ENCODE measurements around the gene PRKAG2.

PRKAG2 gene

DNA sequence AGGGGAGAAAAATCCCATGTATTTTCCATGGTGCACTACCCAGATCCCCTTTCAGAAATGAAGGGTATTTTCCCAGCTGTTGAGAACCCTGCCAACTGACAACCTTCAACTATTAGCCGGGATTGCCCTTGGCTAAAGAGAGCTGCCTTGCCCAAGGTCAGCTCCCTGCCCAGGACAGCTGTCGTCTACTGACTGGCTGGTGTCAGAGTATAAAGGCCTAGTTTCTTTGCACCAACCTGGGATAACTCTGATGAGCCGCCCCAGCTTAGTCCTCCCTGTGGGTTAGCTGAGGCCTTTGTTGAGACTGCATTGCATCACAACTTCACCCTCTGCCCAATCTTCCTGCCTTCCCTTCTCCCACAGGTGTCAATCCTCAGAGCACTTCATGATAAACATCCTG lies 210.0 kb downstream of the PRKAG2 start:
- DNase-seq = no peak

DNA sequence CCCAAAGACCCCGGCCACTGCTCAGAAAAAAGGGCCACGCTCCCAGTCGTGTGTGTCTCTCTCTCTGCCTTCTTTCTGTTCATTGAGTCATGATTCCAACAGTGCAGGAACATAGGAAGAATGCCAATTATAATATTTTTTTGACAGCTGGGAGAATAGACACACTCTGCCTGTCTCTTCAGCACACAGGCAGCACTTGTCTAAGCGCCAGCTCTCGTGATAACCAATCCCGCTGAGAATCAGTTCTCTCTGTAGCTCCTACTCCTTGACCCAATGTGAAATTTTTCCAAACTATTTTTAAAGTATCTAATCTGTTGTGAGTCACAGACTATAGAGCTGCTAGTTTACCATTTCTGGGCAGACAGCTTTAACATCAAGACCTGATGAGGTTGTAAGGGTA lies 211.5 kb downstream of the PRKAG2 start:
- no peak for DNase-seq

DNA sequence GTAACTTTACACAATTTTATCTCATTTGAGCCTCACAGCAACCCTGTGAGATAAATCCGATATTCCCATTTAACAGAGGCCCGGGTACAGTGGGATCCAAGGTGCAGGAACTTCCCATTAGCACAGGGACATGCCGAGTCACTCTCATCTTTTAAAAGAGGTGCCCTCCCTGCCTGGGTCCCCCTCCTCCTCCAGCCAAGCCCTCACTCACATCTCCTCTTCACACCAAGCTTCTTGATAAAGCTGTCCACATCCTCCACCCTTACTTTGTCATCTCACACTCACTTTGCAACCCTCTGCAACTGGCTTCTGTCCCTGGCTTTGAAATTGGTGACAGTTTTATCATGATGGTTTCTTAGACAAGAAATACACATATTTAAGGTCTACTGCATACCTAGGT lies 212.6 kb downstream of the PRKAG2 start:
- no peak for DNase-seq

DNA sequence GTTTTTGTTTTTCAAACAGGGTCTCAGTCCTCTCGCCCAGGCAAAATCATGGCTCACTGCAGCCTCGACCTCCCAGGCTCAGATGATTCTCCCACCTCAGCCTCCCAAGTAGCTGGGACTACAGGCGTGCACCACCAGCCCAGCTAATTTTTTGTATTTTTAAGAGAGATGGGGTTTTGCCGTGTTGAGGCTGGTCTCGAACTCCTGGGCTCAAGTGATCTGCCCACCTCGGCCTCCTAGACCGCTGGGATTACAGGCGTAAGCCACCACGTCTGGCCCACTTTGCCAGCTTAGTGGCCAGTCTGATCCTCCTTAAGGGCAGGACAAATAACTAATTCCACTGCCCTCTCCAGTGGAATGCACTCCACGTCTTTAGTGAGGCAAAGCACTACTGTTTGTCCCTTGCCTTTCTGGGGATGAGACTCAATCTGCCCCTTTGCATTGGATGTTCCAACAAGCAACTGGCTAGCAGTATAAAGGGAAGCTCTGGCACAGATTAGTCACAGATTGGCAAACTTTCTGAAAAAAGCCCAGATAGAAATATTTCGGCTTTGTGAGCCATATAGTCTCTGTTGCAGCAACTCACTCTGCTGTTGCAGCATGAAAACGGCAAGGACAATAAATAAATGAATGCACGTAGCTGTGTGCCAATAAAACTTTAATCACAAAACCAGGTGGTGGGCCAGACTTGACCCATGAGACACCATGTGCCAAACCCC lies 213.4 kb downstream of the PRKAG2 start:
- no peak for DNase-seq

DNA sequence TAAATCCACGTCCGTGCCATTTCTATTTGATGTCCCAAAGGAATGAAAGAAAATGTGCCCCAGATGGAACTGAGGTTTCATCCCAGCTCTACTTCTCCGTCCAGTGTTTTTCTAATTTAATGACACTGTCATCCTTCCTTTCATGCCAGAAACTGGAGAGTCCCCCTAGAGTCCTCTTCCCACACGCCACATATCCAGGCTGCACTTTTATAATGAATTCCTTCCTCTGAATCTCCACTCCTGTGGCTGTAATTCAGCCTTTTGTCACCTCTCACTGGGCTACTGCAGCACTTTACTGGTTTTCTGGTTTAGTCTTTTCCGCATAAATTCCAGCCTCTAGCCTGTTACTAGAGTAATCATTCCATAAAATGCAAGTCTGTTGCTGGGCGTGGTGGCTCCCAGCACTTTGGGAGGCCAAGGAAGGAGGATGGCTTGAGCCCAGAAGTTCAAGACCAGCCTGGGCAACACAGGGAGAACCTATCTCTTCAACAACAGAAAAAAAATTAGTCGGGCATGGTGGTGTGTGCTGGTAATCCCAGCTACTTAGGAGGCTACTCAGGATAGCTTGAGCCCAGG lies 214.6 kb downstream of the PRKAG2 start:
- DNase-seq = no peak

DNA sequence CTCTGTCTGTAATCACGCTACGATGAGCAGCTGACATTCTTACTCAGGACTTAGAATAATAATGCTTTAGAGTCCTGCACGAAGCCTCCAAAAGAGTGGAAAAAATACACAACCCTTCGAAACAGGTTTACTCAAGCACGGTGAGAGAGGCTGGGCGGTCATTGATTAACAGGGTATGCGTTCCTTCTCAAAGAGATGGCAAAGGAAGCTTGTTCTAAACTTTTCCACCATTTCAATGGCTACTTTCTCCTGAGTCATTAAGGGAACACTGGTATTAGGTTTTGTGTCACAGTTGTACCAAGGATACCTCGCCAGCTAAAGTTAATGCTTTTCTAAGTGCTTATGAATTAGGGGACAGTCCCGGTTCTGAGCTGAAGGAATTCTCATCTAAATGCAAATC lies 215.3 kb downstream of the PRKAG2 start:
- DNase-seq = no peak

DNA sequence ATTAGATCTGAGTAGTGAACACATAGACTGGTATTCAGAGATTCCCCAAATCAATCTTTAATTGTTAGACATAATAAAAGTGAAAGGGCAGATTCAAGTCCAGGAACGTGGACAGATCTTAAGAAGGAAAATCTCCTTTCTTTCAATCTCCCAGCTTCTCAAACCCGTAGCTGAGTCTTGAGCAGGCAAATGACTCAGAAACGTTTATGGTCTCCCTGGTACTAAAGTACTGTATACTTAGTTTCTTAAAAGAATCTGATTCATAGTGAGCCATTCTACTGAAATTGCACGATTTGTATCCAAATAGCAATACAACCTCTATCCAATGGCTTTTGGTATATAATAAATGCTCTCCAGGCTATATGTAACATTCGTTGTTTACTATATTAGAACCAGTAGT lies 216.8 kb downstream of the PRKAG2 start:
- DNase-seq = no peak

DNA sequence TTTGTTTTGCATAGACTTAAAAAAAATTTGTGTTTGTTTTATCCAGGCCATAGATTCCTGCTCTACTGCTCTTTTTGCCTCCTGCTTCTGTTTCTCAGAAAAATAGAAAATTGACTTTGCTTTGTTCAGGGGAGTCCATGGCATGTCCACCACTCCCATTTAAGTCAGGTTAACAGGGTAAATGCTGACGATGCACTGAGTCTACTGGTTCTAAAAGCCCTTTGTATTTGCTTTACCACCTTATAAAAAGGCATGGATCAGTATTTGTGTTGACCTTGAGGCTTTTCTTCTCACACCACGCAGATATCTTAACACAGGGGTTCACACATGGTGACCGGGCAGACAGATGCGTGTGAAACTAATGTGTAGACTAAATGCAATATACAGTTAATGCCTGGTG lies 217.7 kb downstream of the PRKAG2 start:
- no peak for DNase-seq

DNA sequence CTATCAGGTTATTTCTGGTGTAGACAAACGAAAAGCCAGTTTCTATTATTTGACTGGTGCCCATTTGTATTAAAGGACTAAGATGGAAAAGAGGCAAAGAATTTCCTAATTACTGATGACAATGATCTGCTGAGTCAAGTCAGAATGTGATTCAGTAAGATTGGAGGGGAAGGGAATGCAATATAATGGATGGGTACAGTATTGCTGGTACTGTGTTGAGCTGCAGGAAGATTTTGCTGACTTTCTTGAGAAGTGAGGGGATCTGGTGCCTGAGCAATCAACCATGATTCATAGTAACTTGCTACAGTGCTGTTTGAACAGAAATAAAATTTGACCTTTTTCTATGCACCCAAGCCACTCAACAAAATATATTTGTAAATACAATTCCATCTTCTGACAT lies 218.1 kb downstream of the PRKAG2 start:
- no peak for DNase-seq

DNA sequence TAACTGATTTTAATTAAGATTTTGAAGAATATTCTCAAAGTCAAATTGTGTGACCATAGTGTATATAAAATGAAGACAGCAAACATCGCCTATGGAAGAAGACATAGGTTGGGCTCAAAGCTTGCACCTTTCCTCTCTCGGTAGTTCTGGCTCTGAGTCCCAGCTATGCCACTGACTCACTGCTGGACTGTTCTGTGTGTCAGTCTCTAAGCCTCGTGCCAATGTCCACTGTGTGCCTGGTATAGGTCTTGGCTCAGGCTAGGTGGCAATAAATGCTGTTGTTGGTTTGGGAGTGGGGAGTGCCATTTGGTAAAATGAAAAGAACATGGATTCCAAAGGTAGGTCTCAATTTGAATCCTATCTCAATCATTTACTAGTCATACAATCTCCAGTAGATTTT lies 219.7 kb downstream of the PRKAG2 start:
- no peak for DNase-seq

DNA sequence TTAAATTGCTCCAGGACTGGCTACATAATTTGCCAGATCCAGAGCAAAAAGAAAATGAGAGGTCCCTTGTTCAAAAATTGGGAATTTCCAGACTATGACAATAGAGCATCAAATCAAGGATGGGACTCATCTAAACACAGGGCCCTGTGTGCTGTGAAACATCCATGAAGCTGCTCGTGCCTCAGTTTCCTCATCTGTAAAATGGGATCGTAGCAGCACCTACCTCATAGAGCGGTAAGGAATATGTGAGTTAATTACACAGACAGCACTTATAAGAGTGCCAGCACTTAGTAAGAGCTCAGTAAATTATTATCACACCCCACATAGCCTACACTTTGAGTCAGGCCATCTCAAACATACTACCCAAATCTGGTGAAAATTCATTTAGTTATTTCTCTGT lies 221.4 kb downstream of the PRKAG2 start:
- DNase-seq = no peak

DNA sequence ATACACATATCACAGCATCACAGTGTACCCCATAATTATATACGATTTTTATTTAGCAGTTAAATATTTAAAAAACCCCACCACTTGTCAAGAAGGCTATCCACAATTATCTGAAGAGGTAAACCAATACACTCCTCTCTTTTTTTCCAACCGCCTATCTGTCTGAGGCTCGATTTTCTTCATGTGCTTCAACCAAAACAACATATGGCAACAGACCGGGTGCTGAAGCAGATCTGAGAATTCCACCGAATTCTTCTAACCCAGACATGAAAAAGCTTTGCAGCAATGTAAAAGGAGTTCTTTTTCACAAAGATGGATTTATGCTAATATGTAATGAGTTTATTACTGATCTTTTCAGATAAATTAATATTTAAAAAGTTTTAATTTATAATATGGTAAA lies 224.8 kb downstream of the PRKAG2 start:
- no peak for DNase-seq

DNA sequence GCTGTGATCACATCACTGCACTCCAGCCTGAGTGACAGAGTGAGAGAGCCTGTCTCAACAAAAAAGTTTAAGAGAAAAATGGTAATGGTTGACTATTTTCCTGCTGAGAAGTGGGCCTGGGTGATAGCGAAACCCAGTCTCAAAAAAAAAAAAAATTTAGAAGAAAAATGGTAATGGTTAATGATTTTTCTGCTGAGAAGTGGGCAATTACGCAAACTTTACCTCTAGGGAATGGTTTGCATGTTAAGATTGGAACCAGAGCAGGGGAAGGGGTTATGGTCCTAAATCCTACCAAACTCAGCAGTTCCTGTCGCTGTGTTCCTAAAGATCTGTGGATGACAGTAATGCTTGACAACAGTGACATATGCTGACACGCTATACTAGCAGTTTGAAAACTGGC lies 226.8 kb downstream of the PRKAG2 start:
- no peak for DNase-seq

DNA sequence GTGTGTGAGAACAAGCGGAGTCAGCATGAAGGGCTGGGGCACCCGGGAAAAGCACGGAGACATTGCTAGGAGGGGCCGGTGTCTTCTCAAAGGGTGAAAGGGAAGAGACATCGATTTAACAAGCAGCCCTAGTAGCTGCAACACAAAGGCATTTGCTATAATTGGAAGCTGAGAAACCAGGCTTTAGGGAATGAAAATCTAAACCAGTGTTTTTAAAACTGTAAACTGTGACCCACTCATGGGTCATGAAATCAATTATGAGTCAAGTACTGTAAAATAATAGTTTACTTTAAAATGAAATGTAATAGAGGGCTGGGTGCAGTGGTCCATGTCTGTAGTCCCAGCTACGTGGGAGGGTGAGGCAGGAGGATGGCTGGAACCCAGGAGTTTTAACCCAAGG lies 228.5 kb downstream of the PRKAG2 start:
- no peak for DNase-seq

DNA sequence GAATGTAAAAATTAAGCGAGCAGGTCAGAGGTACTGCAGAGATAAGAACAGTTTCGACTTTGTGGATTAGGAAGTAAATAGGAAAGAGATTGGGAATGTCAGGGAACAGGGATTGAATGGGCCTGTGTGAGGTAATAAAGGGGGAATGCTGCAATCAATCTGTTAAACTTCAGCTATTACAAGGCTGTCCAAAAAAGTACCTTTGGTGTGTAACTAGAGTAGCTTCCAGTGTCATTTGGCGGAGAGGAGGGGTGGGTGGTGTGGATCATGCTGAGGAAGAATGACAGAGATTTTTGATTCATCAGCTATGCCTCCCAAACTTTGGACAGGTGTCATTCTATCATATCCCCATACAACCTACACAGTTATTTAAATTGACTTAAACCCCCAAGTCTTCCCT lies 229.0 kb downstream of the PRKAG2 start:
- no peak for DNase-seq

DNA sequence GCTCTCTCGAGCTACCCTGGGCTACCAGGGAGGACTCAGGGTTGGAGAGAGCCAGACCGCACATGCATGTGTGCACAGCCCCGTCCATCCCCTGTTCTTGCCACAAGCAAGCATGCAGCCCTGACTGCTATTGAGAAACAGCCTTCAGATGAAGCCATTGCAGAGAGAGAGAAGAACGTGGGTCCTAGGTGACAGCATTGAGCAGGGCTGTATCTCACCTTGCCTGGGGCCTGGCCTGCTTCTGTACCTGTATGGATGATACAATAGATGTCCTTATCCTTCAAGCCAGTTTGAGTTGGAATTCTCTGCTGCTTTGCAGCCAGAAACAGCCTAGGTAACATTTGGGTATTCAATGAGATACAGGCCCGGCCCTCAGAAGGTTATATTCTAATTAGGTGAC lies 229.9 kb downstream of the PRKAG2 start:
- DNase-seq = no peak

DNA sequence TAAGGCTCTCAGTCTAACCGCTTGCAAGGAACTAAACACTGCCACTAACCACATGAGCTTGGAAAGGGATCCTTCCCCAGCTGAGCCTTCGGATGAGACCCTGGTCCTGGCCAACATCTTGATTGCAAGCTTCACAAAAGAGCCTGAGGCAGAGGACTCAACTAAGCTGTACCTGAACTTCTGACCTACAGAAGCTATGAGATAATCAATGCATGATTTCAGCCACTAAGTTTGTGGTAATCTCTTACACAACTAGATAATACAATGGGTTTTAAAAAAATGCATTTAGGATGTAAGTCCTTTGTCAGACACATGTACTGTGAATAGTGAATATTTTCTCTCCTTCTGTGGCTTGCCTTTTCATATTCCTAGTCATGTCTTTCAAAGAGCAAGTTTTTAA lies 231.6 kb downstream of the PRKAG2 start:
- DNase-seq = no peak

DNA sequence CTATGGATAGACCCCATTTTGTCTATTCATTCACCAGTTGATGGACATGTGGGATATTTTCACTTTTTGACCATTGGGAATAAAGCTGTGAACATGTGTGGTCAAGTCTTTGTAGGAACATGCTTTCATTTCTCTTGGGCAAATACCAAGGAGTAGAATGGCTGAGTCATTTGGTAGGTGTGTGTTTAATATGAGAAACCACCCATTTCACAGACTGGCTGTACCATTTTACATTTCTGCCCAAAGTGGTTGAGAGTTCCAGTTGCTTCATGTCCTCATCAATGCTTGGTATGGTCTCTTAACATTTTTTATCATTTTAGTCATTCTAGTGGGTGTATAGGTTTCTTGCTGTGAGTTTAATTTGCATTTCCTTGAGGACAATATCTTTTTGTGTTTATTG lies 232.4 kb downstream of the PRKAG2 start:
- no peak for DNase-seq

DNA sequence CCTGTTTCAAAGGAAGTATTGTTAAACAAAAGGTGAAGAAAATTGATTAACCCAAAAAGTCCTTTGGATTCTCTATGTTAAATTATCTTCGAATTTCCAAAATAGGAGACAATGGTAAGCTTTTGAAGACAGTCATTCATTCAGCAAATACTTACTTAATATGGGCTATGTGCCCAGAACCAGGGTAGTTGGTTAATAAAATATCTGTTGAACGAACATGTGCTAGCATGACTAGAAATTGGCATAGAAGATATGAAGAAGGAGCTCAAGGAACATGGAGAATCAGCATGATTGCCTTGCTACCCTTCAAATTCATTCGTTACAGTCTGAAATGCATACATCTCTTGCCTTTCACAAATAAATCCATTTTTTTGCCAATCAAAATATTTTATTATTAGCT lies 234.2 kb downstream of the PRKAG2 start:
- DNase-seq = no peak

DNA sequence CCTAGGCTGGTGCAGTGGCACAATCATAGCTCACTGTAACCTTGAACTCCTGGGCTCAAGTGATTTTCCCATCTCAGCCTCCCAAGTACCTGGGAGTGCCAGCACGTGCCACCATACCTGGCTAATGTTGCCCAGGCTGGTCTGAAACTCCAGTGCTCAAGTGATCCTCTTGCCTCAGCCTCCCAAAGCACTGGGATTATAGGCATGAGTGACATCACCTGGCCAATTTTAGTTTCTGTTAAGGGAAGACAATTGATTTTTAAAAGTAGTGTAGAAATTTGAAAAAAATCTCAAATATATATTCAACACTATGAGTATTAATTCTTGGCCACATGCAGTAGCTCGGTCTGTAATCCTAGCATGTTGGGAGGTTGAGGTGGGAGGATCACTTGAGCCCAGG lies 235.3 kb downstream of the PRKAG2 start:
- no peak for DNase-seq

DNA sequence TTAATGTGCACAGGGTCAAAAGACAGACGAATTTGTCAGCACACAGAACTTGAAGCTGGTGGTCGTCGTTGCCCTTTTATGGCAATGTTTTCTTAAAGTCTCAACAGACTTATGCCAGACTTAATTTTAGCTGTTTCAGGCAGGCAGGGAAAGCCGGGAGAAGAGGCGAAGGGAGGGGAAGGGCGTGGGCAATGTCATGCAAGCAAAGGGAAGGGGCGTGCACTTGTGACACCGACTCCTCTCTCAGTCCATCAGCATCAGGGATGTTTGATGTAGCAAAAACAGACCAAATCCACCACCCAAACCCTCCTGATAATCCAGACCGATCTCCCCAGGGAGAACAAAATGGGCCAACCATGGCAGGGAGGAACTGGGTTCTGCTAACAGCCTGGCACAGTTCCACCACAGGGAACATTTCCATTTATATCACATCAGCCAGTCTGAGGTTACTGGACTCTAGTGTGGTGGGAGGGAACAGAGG lies 239.1 kb downstream of the PRKAG2 start:
- no peak for DNase-seq

DNA sequence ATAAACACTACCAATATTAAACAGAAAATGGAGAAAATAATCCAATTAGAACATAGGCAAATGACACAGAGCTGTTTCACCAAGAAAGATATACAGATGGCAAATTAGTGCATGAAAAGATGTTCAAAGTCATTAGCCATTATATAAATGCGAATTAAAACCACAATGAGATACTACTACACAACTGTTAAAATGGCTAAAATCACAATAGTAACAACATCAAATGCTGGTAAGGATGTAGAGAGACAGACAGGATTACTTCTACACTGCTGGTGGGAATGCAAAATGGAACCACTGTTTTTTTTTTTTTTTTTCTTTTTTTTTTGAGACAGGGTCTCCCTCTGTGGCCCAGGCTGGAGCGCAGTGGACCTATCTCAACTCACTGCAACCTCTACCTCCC lies 242.3 kb downstream of the PRKAG2 start:
- no peak for DNase-seq

DNA sequence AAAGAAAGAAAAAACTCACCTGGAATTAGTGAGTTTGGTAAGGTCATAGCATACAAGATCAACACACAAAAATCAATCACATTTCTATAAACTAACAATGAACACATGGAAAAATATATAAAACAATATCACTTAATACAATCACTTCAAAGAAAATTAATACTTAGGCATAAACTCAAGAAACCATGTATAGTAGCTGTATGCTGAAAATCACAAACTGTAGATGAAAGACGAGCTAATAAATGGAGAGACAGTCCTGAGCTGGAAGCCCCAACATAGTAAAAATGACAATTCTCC lies 243.5 kb downstream of the PRKAG2 start:
- no peak for DNase-seq

DNA sequence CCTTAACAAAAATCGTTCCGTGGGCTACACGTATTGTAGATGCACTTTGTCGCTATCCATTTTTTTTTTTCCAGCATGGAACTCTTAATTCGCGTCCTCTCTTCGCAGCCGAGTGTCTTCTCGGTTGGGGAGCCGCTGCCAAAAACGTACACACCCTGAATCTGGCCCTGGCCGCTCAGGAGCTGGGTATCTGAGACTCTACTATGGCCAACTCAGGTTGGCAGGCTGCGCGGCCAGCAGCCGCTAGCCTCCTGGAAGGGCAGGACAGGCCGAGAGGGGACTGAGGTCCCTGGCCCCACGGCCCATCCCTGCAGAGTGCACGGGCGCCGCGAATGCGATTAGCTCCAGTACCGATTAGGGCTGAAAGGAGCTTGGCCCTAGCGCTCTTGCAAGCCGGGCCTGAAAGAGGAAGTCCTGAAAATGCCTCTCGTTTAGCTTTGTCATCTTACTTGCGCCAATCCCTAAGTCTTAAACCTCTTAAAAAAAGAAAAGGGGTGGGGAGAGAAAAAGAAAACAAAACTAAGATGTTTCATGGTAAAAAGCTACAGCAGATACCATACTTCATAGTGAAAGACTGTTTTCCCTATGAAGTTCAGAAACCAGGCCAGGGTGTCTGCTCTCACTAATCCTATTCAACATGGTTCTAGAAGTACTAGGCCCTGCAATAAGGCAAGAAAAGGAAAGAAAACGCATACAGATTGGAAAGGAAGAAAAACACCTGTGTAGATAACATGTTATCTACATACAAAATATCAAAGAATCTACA lies 244.0 kb downstream of the PRKAG2 start:
- peak; percentile 67 for DNase-seq
